Measurements from ENCODE around the gene MITF.
"Not testable (repeated sequence)": the region's sequence is repeated elsewhere in the genome, so short reads cannot be mapped to it uniquely, and the experiment has no call there.

The MITF gene

DNA sequence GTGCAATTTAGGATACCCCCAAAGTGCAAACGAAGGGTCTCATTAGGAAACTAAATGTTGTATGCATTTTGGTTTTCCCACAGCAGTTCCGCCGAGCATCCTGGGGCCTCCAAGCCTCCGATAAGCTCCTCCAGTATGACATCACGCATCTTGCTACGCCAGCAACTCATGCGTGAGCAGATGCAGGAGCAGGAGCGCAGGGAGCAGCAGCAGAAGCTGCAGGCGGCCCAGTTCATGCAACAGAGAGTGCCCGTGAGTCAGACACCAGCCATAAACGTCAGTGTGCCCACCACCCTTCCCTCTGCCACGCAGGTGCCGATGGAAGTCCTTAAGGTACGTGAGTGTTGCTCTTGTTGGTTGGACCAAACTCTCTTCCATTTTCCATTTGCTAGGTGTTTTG is 139.8 kb downstream of the MITF start:
- DNase-seq: no peak

DNA sequence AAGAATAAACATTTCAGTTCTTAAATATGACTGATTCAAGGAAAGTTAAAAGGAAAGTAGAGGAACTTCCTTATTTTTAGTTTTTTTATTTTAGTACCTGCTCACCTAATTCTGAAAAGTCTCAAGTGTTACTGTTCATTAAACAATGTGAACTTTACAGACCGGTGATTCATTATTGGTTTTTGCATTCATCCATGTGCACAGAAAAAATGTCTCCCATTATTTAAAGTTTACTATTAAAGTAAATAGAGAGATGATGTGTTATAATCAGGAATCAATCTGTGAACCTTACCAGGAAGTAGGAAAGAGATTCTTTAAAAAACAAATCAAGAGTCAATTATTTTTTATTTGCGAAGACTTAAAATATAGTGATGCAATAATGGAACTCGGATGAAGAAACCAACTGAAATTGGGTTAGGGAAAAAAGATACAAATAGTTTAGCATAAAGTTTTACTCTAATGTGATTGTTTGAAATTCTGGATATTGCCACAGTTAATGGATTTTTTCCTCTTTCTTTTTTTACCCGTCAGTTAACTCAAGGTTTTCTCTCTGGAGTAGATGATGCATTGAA is 140.9 kb downstream of the MITF start:
- no peak for DNase-seq

- DNase-seq: no peak
Observed at GRCh38 chr3:69881051-69881450, 141.8 kb downstream of the MITF start.

GRCh38 chr3:69881756-69882428 is 142.6 kb downstream of the MITF start:
- DNase-seq: no peak

DNA sequence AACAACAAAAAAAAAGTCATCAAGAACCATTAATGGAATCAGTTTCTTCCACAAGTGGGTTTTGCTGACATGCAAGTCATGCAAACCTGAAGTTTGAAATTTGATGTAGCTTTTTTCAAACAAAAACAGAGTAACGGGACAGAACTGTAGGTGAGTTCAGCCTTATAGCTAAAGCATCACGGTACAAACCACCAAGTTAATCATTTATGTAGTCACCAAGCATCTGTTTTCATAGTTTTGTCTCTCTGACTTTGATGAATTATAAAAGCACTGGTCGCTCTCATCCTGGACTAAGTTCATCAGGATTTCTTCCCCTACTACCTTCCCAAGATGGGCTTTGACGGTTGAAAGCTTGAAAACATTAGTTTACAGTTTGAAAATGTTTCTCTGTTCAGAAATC is 143.3 kb downstream of the MITF start:
- no peak for DNase-seq

DNA sequence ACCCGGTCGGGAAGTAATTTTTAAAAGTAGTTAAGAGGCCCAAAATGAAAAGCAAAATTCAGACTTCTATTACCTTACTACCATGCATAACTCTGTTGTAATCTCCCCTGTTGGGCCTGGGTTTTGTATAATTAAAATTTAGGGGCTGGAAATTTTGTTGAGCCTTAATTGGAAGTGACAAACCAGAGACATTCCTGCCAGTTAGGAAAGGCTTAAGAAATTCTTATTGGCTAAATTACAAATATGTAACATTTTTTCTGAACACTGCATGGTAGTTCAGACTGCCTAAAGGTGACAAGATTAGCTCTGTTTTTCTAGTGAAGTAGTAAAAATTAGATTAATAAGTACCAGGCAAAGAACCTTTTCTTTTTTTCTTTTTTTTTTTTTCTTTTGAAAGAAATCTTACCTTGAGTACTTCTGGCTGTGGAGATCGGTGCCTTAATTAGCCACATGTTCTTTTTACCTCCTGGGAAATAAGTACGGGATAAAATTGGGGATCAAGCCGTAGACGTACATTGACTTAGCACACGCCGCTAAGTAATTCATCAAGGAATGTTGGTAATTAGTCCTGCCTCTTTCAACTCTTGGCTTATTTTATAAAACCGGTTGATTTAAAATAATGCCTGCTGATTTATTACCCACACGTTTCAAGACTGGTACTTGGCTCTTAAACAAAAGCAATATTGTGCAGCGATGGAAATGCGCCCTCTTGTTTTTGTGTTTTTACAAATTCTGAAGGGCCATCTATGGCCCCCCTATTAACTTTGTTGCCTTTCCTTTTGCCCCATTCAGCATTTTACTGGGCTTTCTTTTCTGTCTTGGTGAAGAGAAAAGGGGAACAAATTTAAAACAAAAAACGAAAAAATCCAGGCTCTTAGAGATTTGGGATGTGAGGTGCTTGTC is 149.0 kb downstream of the MITF start:
- DNase-seq: no peak

- no peak for DNase-seq
Observed at GRCh38 chr3:69888943-69889315, 149.7 kb downstream of the MITF start.

DNA sequence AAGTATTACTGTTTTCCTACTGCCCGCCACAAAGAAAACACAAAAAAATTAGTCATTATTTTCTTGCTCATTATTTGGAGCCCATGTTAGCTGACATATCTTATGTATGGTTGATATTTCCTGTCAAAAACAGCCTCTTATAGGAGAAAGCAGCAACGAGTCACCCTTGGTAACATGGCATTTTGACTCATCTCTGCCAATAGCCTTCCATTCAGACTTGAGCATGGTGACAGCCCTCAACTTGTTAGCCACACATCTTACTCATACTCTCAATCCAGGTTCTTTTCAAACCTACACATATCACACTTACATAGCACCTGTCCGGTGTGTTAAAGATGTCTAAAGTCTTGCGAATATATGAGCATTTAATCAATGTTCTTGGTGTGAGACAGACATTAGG is 150.8 kb downstream of the MITF start:
- DNase-seq: no peak

- DNase-seq: no peak
Observed at GRCh38 chr3:69890691-69891090, 151.4 kb downstream of the MITF start.

- DNase-seq: no peak
Observed at GRCh38 chr3:69892706-69893105, 153.4 kb downstream of the MITF start.

- DNase-seq: no peak
Observed at GRCh38 chr3:69893274-69893673, 154.0 kb downstream of the MITF start.

- no peak for DNase-seq
Observed at GRCh38 chr3:69896095-69896494, 156.8 kb downstream of the MITF start.

- no peak for DNase-seq
Observed at GRCh38 chr3:69900331-69900730, 161.1 kb downstream of the MITF start.

- DNase-seq: no peak
Observed at GRCh38 chr3:69901802-69902201, 162.5 kb downstream of the MITF start.

DNA sequence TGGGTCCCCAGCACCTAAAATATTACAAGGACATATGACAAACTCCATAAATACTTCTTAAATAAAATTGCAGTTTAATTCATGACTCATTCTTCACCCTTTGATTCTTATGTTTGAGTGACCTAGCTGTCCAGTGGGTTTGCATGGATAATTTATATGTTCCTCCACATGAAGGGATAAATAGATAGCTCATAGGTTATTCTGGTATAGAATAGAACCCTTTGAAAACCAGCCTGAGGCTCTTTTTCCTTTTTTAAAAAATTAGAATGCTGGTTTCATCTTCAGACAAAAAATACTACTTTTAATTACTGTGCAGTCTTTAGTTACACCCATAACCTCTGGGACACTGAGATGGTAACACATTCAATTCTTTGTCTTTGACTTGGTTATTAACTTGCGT is 163.1 kb downstream of the MITF start:
- no peak for DNase-seq

GRCh38 chr3:69906351-69906966 is 167.2 kb downstream of the MITF start:
- no peak for DNase-seq

- DNase-seq: no peak
Observed at GRCh38 chr3:69907554-69907953, 168.3 kb downstream of the MITF start.

GRCh38 chr3:69909859-69910258 is 170.6 kb downstream of the MITF start:
- DNase-seq: not testable (repeated sequence)

- no peak for DNase-seq
Observed at GRCh38 chr3:69913422-69913821, 174.2 kb downstream of the MITF start.

- no peak for DNase-seq
Observed at GRCh38 chr3:69914395-69914794, 175.1 kb downstream of the MITF start.

DNA sequence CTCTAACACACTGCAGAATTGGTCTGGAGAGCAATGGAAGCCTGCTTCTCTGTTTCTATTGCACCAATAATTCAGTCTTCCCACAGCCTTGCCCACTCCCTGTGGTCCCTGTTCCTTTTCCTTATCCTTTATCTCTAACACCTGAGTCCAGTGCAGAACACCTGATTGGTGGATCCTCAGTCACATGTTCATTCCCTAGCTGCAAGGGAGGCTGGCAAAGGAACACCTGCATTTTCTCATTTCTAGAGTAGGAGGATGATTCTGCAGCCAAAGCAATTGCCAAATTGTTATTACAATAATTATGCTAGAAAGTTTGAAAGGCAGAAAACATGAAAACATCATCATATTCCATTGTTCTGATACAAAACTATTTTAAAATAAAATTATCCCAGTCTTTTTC is 176.5 kb downstream of the MITF start:
- DNase-seq: no peak

- not testable (repeated sequence) for DNase-seq
Observed at GRCh38 chr3:69920009-69920408, 180.7 kb downstream of the MITF start.

DNA sequence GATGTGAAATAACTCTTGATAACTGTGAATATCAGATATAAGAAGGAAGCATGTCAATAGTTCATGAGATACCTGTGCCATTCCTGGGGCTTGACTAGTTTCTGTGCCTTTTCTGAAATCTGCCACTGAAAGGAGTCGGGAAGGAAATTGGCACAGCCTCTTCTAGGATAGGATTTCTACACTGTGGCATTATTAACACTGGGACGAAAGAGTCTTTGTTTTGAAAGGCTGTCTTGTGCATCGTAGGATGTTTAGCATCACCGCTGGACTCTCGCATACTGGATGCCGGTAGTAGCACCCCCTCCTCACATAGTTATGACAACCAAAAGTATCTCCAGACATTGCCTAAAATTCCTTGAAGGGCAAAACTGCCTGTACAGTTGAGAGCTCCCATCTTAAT is 182.4 kb downstream of the MITF start:
- no peak for DNase-seq

GRCh38 chr3:69922521-69923000 is 183.3 kb downstream of the MITF start:
- no peak for DNase-seq
